Hair follicular keratinocyte (primary cell): ENCODE data around the gene ACYP1. TPM values are rescaled to one million over a fixed set of nuclear protein-coding genes. Genes with fewer than 3 reads are reported as not detected.

Experiments
- total RNA-seq: library from RNA; depleted of rRNA; stranded (reverse); fragments of >200 nt; gene quantifications from 2 replicates; pipeline ENCODE4 v1.2.3, GENCODE V29; 2015

Gene ACYP1
- 9.1 and 27.3 TPM in 2 replicates for total RNA-seq

GRCh38 chr14:75063491-75064204, at the start of gene ACYP1:
Gene ACYP1, minus strand, starts transcription at chr14:75064024. Its CDS starts 471 bp downstream, at chr14:75063553.

GRCh38 chr14:75069121-75069810, 5.4 kb upstream of the ACYP1 start, which contains the start of gene ZC2HC1C:
Gene ZC2HC1C, plus strand, starts transcription at chr14:75069641. Its CDS starts 933 bp downstream, at chr14:75070574.

GRCh38 chr14:75050852-75051555, 12.8 kb downstream of the ACYP1 start, which contains the start of gene MLH3:
Gene MLH3, minus strand, starts transcription at chr14:75051467. Its CDS starts 1,812 bp downstream, at chr14:75049655.

Other genes with a start within 250 kb of the ACYP1 start
- not detected in 2 replicates for gene PROX2, start 187.9 kb downstream of the ACYP1 start, total RNA-seq
- gene DLST, start 182.1 kb downstream of the ACYP1 start, total RNA-seq = 67.1 and 70.2 TPM in 2 replicates
- 2.1 and 3.3 TPM in 2 replicates for gene RPS6KL1, start 140.8 kb downstream of the ACYP1 start, total RNA-seq
- gene PGF, start 108.4 kb downstream of the ACYP1 start, total RNA-seq = 44.9 and 50.9 TPM in 2 replicates
- gene EIF2B2, start 61.1 kb downstream of the ACYP1 start, total RNA-seq = 65.4 and 81.2 TPM in 2 replicates
- gene MLH3, start 12.6 kb downstream of the ACYP1 start, total RNA-seq = 6.8 and 12.2 TPM in 2 replicates
- gene ZC2HC1C, start 5.6 kb upstream of the ACYP1 start, total RNA-seq = 0.57 TPM in 1 of 2 replicates, not detected in the other
- 11.4 and 20.8 TPM in 2 replicates for gene NEK9, start 63.0 kb upstream of the ACYP1 start, total RNA-seq
- gene TMED10, start 112.6 kb upstream of the ACYP1 start, total RNA-seq = 259 and 317 TPM in 2 replicates
- 75.6 and 185 TPM in 2 replicates for gene FOS, start 214.8 kb upstream of the ACYP1 start, total RNA-seq